SK-N-MC (cell line): ENCODE measurements around the gene INPP5A.

Experiments used
- EZH2 ChIP-seq: fragments of 200-600 bp; sonication (generic); IDR thresholded peaks from one replicate; pipeline ENCODE4 v1.6.1; 2017; ENCODE audit warnings: antibody characterized with exemption
- POLR2AphosphoS5 ChIP-seq: IDR thresholded peaks from 2 replicates; pipeline ENCODE4 v1.6.1; 2012; ENCODE audit warnings: mild to moderate bottlenecking, low read depth, low read length, borderline replicate concordance

DNA sequence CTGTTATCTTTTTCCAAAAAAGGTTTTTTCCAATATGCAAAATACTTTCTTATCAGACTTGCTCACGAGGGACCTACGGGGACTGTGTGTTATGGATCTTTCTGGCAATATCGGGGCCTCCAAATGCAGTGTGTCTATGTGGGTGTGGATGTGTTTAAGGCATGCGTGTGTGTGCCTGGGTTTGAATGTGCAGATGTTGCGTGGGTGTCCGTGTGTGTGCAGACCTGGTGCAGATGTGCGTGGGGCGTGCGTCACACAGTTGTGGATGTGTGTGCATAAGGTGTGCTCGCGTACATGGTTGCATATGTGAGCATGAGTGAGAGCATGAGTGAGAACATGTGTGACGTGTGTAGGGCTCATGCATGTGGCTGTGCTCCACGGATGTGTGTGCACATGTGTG, 228.7 kb downstream of the INPP5A start:
- no peak for TF ChIP-seq POLR2AphosphoS5
- TF ChIP-seq EZH2 = no peak
